Breast epithelium (tissue), 4 donors: ENCODE results near the gene KIF22. TPM values are rescaled to one million over a fixed set of nuclear protein-coding genes. Genes with fewer than 3 reads are reported as not detected.
"Not testable (repeated sequence)": the region's sequence is repeated elsewhere in the genome, so short reads cannot be mapped to it uniquely, and the experiment has no call there.

Experiments used
- DNase-seq, 2 donors: peaks; one replicate each; pipeline ENCODE4 v3.0.0-alpha.2; 2019; ENCODE audit warnings: low spot score in 2 of 2
- H3K27ac ChIP-seq, 2 donors: fragments of 200-600 bp; sonication (generic) in 1 of 2; one replicate each; pipeline ENCODE4 v1.5.1; 2016 to 2019; ENCODE audit warnings: mild to moderate bottlenecking in 1 of 2
- H3K27me3 ChIP-seq, 2 donors: fragments of 200-600 bp; sonication (generic) in 1 of 2; one replicate each; pipeline versions ENCODE4 v1.5.1 to v1.6.0; 2017 to 2019; ENCODE audit warnings: control low read depth in 1 of 2, mild to moderate bottlenecking in 1 of 2
- H3K36me3 ChIP-seq: fragments of 200-600 bp; one replicate; pipeline ENCODE4 v1.5.1; 2019
- H3K4me1 ChIP-seq, 2 donors: fragments of 200-600 bp; sonication (generic); one replicate each; pipeline ENCODE4 v1.5.1; 2016 to 2019; ENCODE audit warnings: control low read depth in 1 of 2
- H3K4me3 ChIP-seq, 3 donors: fragments of 200-600 bp; sonication (generic); 1 replicate in 2 of 3; 2 replicates in 1 of 3; pipeline ENCODE4 v1.5.1; 2016 to 2019; ENCODE audit warnings: mild to moderate bottlenecking in 3 of 3, moderate library complexity in 2 of 3
- H3K9me3 ChIP-seq, 2 donors: fragments of 200-600 bp; sonication (generic) in 1 of 2; one replicate each; pipeline ENCODE4 v1.5.1; 2016 to 2019; ENCODE audit warnings: control low read depth in 1 of 2
- POLR2A ChIP-seq: fragments of 450-650 bp; IDR thresholded peaks from one replicate; pipeline ENCODE4 v1.6.1; 2016; ENCODE audit warnings: antibody characterized with exemption, mild to moderate bottlenecking, moderate library complexity
- POLR2AphosphoS5 ChIP-seq, 3 donors: sonication (generic); formaldehyde crosslinking; IDR thresholded peaks; one replicate each; pipeline ENCODE4 v1.6.1; 2017; ENCODE audit warnings: antibody characterized with exemption in 3 of 3
- intact Hi-C: fragments of 100-400 bp; cut with DNase I; formaldehyde crosslinking; loops from one replicate; pipeline ENCODE4 v1.15.1; 2023; ENCODE audit warnings: low total_unique reads
- total RNA-seq, 3 donors: library from RNA; depleted of rRNA; stranded (reverse); fragments of >200 nt; gene quantifications; one replicate each; pipeline ENCODE4 v1.1.0, GENCODE V29; 2016
- TF ChIP-seq, protein P1 (sequence below), 3 donors: fragments of 450-650 bp; IDR thresholded peaks; one replicate each; pipeline ENCODE4 v1.5.1; 2016 to 2017; ENCODE audit warnings: antibody characterized with exemption in 3 of 3, mild to moderate bottlenecking in 3 of 3, moderate library complexity in 3 of 3

Gene KIF22
- total RNA-seq, 3 donors from 2014 or later: 16.3 to 50.2 (median 22.3) TPM

DNA sequence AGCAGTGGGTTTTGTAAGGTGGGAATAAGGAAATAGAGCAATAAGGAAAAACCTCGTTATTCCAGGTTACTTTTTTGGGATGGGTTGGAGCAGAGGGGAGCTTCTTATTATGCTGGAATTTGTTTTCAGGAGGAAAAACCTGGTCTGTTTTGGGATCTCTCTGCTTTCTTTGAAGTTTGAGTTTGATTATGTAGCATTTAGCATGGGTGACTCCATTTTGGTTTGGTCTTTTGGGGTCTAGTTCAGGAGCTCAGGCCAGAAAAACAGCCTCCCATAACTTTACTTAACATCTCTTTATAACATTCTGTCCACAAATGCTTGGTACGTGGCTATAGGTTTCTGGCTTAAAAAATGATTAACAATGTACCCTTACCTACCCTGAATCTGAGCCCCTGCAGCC is 21.0 kb upstream of the KIF22 start:
- H3K36me3 ChIP-seq: no peaks in the 10 kb centered on the region
- intact Hi-C loops: no loop called here
- TF ChIP-seq, protein P1, sequence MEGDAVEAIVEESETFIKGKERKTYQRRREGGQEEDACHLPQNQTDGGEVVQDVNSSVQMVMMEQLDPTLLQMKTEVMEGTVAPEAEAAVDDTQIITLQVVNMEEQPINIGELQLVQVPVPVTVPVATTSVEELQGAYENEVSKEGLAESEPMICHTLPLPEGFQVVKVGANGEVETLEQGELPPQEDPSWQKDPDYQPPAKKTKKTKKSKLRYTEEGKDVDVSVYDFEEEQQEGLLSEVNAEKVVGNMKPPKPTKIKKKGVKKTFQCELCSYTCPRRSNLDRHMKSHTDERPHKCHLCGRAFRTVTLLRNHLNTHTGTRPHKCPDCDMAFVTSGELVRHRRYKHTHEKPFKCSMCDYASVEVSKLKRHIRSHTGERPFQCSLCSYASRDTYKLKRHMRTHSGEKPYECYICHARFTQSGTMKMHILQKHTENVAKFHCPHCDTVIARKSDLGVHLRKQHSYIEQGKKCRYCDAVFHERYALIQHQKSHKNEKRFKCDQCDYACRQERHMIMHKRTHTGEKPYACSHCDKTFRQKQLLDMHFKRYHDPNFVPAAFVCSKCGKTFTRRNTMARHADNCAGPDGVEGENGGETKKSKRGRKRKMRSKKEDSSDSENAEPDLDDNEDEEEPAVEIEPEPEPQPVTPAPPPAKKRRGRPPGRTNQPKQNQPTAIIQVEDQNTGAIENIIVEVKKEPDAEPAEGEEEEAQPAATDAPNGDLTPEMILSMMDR (IDR thresholded peaks at IDR 0.05): no peak
- TF ChIP-seq POLR2AphosphoS5 (IDR thresholded peaks at IDR 0.05): no peak
- no peak for TF ChIP-seq POLR2A
- DNase-seq: no peak
- no peak overlapping the region for H3K27ac ChIP-seq
- no peaks in the 10 kb centered on the region for H3K4me1 ChIP-seq
- H3K27me3 ChIP-seq: no peaks in the 10 kb centered on the region
- H3K9me3 ChIP-seq: no peaks in the 10 kb centered on the region
- no peak overlapping the region for H3K4me3 ChIP-seq

DNA sequence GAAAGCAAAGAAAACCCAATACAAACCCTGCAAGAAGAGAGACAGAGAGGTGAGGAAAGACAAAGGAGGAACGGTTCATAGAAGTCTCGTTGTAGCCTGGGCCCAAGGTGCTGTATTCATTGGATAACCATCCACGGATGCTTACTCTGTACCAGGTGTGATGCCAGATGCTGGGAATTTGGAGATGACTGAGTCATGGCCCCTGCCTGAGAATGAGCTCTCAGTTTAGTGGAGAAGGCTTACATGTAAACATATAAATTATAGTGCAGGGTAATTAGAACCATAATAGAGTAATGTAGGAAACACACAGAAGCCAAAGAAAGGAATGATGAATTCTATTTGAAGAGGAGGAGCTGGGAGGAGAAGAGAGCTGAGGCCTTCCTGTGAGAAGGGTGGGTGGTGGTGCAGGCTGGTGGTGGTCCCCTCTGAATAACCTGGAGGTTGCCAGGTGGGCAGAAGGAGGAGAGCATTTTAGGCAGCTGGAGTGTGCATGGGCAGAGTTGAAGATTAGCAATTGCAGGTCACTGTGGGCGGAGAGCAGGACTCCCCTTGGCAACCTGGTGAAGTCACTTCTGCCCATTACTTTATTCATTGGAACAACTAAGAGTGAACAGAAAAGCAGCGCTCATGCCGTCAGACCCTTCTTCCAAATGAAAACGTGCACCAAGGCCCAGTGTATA is 20.2 kb upstream of the KIF22 start:
- Histone ChIP-seq H3K36me3 (no peaks in the 10 kb centered on the region), H3K27ac (no peak overlapping the region), H3K27me3 (no peaks in the 10 kb centered on the region), H3K4me1 (no peaks in the 10 kb centered on the region), H3K4me3 (no peak overlapping the region), H3K9me3 (no peaks in the 10 kb centered on the region)
- intact Hi-C loops: no loop called here
- no peak for DNase-seq
- no peak for TF ChIP-seq POLR2A
- TF ChIP-seq, protein P1 (IDR thresholded peaks at IDR 0.05): no peak
- TF ChIP-seq POLR2AphosphoS5 (IDR thresholded peaks at IDR 0.05): no peak

DNA sequence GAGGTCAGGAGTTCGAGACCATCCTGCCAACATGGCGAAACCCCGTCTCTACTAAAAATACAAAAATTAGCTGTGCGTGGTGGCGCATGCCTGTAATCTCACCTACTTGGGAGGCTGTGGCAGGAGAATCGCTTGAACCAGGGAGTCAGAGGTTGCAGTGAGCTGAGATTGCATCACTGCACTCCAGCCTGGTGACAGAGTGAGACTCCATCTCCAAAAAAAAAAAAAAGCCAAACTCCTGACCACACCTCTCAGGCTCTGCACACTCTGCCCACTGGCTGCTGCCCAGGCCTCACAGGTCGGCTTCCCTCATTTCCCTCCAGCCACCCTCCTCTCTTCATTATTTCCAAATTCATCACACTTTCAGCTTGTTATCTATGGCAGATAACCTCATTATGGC is 18.2 kb upstream of the KIF22 start:
- DNase-seq, H3K9me3 ChIP-seq, intact Hi-C loops, H3K27me3 ChIP-seq, H3K27ac ChIP-seq, H3K36me3 ChIP-seq, H3K4me3 ChIP-seq, H3K4me1 ChIP-seq: not testable (repeated sequence)

DNA sequence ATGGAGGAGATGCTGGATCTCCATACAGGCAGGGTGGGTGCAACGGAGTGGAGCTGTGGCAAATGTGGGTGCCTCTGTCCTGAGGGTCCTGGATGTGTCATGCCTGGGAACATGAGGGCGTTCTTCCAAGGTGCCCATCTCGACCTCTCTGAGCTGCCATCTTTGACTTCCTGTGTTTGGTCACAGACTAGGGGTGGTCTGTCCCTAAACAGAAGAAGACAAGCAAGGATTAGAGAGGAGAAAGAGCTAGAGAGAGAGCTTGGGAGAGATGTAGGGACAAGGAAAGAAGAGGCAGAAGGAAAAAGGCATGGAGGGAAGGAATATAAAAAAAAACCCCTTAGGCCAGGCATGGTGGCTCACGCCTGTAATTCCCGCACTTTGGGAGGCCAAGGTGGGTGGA is 15.8 kb upstream of the KIF22 start:
- DNase-seq: no peak
- H3K36me3 ChIP-seq: no peaks in the 10 kb centered on the region
- H3K9me3 ChIP-seq: no peaks in the 10 kb centered on the region
- H3K4me3 ChIP-seq: no peak overlapping the region
- H3K27ac ChIP-seq: no peak overlapping the region
- intact Hi-C loops: no loop called here
- H3K27me3 ChIP-seq: no peaks in the 10 kb centered on the region
- H3K4me1 ChIP-seq: no peaks in the 10 kb centered on the region
- TF ChIP-seq, protein P1 (IDR thresholded peaks at IDR 0.05): no peak
- TF ChIP-seq POLR2AphosphoS5 (IDR thresholded peaks at IDR 0.05) (no peak), POLR2A (no peak)

DNA sequence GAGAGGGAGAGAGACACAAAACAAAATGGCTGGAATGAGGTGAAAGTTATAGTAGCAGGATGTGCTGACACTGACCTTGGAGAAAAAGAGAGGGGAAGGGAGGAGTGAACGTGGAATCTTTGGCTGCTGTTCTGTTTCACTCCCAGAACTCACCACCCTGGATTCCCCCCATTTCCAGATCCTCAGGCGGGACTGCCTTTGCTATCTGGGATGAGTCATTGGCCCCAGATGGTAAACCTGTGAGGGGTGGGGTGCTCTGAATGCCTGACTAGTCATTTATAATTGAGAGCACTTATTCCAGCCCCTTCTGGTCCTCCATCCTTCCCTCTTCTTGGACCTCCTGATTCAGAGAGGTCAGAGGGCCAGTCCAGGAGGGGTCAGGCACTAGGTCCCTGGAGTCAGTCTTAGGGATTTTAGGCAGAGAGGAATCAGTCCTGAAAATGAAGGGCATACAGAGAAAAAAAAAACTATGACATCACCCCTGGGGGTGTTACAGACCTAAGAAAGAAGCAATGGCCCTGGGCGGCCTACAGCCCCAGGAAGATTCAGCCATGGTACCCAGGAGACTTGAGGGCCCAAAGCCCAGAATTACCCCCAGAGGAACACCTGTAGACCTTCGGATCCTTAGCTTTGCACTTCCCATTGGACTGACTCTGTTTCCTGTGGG is 14.7 kb upstream of the KIF22 start:
- no peaks in the 10 kb centered on the region for H3K27me3 ChIP-seq
- H3K36me3 ChIP-seq: no peaks in the 10 kb centered on the region
- TF ChIP-seq POLR2AphosphoS5 (IDR thresholded peaks at IDR 0.05): no peak
- no peak for TF ChIP-seq POLR2A
- TF ChIP-seq, protein P1 (IDR thresholded peaks at IDR 0.05): no peak
- no peak overlapping the region for H3K4me3 ChIP-seq
- no peak for DNase-seq
- H3K9me3 ChIP-seq: no peaks in the 10 kb centered on the region
- H3K27ac ChIP-seq: no peak overlapping the region
- intact Hi-C loops: no loop called here
- no peaks in the 10 kb centered on the region for H3K4me1 ChIP-seq
